HL-60/S4 treated with phorbol 12-myristate 13-acetate at 8.2 ng/mL for 4 days and 3 days (cell line): ENCODE measurements around the gene PDE6D.

ENCODE experiments used
- in situ Hi-C: fragments of 300-500 bp; cut with MboI; formaldehyde crosslinking; loops from 2 replicates; pipeline ENCODE4 v1.15.0; 2022; ENCODE audit warnings: low sequenced_read_pairs

PDE6D gene

GRCh38 chr2:231685349-231686191, 95.5 kb downstream of the PDE6D start:
- in situ Hi-C loops = no loop called here

GRCh38 chr2:231684314-231685223, 96.5 kb downstream of the PDE6D start:
- in situ Hi-C loops = no loop called here

- in situ Hi-C loops = no loop called here
These were observed 97.5 kb downstream of the PDE6D start for GRCh38 chr2:231683292-231684235.

- in situ Hi-C loops = no loop called here
These were observed 98.3 kb downstream of the PDE6D start for GRCh38 chr2:231682603-231683291.
